ENCODE data around the gene OXTR.

The OXTR gene

GRCh38 chr3:8767667-8768363 lies 1.6 kb downstream of the OXTR start:
- peak; percentile 84 for DNase-seq (ENCODE audit: insufficient read length, low spot score)
- no peak for FAIRE-seq

- DNase-seq (ENCODE audit: insufficient read length, low spot score) (no peak), FAIRE-seq (no peak)
Observed at GRCh38 chr3:8767256-8767666, 2.2 kb downstream of the OXTR start.

- FAIRE-seq (no peak), DNase-seq (ENCODE audit: insufficient read length, low spot score) (no peak)
Observed at GRCh38 chr3:8766148-8766547, 3.3 kb downstream of the OXTR start.

- no peak for DNase-seq (ENCODE audit: insufficient read length, low spot score)
- FAIRE-seq, result no peak
Observed at GRCh38 chr3:8765528-8765927, 3.9 kb downstream of the OXTR start.

- no peak for FAIRE-seq
- no peak for DNase-seq (ENCODE audit: insufficient read length, low spot score)
Observed at GRCh38 chr3:8764528-8764927, 4.9 kb downstream of the OXTR start.

GRCh38 chr3:8762607-8763377 lies 6.6 kb downstream of the OXTR start:
- FAIRE-seq (no peak), DNase-seq (ENCODE audit: insufficient read length, low spot score) (no peak)

- no peak for FAIRE-seq
- no peak for DNase-seq (ENCODE audit: insufficient read length, low spot score)
Observed at GRCh38 chr3:8761866-8762265, 7.5 kb downstream of the OXTR start.

GRCh38 chr3:8760506-8760905 lies 8.9 kb downstream of the OXTR start:
- FAIRE-seq (no peak), DNase-seq (ENCODE audit: insufficient read length, low spot score) (no peak)

GRCh38 chr3:8760091-8760490 lies 9.3 kb downstream of the OXTR start:
- DNase-seq (ENCODE audit: insufficient read length, low spot score), result no peak
- FAIRE-seq, result no peak

- DNase-seq (ENCODE audit: insufficient read length, low spot score), result no peak
- no peak for FAIRE-seq
Observed at GRCh38 chr3:8759038-8759707, 10.2 kb downstream of the OXTR start.

GRCh38 chr3:8757551-8758518 lies 11.6 kb downstream of the OXTR start:
- DNase-seq (ENCODE audit: insufficient read length, low spot score) (no peak), FAIRE-seq (no peak)

GRCh38 chr3:8756671-8757070 lies 12.7 kb downstream of the OXTR start:
- FAIRE-seq (no peak), DNase-seq (ENCODE audit: insufficient read length, low spot score) (no peak)

GRCh38 chr3:8755564-8756237 lies 13.7 kb downstream of the OXTR start:
- DNase-seq (ENCODE audit: insufficient read length, low spot score), result no peak
- FAIRE-seq, result no peak

- FAIRE-seq (no peak), DNase-seq (ENCODE audit: insufficient read length, low spot score) (no peak)
Observed at GRCh38 chr3:8755097-8755496, 14.3 kb downstream of the OXTR start.

- FAIRE-seq, result no peak
- no peak for DNase-seq (ENCODE audit: insufficient read length, low spot score)
Observed at GRCh38 chr3:8752832-8753231, 16.6 kb downstream of the OXTR start.

GRCh38 chr3:8749316-8749715 lies 20.1 kb downstream of the OXTR start:
- DNase-seq (ENCODE audit: insufficient read length, low spot score), result no peak
- FAIRE-seq, result no peak

GRCh38 chr3:8746780-8747345 lies 22.6 kb downstream of the OXTR start:
- FAIRE-seq (no peak), DNase-seq (ENCODE audit: insufficient read length, low spot score) (no peak)

- DNase-seq (ENCODE audit: insufficient read length, low spot score) (no peak), FAIRE-seq (no peak)
Observed at GRCh38 chr3:8745619-8746370, 23.6 kb downstream of the OXTR start.

- FAIRE-seq (no peak), DNase-seq (ENCODE audit: insufficient read length, low spot score) (no peak)
Observed at GRCh38 chr3:8743911-8744310, 25.5 kb downstream of the OXTR start.

Data from GM19239 (cell line).